ENCODE measurements around the gene CLCN6.
A peak's percentile ranks its signal among the peaks of the same experiment; 100 is the strongest.

DNA sequence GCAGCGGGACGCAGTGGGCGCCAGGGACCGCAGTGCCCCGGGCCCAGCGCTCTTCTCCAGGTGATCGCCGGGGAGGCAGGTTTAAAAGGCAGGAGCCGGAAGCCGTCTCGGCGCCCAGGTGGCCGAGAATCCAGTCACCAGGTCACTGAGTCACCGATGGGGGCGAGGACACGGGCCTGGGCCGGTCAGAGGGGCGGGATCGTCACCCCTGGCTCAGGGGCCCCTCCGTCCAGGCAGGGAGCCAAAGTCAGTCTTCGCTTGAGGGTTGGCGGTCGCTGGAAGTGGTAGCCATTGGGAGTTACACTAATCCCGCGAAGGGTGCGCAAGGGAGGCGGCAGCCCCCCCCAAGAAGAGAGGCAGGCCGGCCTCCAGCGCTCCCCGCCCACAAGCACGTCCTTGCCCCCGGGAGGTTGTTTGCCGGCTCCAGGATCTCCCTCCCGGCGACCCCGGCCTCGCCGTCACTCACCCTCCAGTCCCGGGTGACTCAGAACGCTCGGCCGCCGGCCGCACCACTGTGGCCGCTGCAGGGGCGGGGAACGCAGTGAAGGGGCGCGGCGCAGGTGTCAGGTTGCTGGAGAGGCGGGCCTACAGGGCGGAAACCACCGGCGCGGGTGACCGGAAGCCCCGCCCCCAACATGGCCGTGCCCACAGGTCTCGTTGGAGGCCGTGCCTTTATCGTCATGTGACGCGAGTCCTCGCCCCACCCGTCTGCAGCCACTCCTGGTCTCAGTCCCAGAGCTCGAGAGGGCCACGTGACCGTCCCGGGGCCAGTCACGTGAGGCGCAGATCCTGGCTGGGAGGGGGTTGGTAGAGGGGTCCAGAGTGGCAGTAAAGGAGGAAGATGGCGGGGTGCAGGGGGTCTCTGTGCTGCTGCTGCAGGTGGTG lies at the start of gene CLCN6, which contains the start of gene MTHFR:
- TF ChIP-seq MEIS1 (CRISPR knock-in tag; IDR thresholded peaks at IDR 0.05; ENCODE audit: borderline replicate concordance) (no peak), ZNF707 (tag by site-specific recombination; IDR thresholded peaks at IDR 0.05) (no peak), SETDB1 (IDR thresholded peaks at IDR 0.05; ENCODE audit: insufficient read length, low read length) (no peak), ZNF629 (tag by site-specific recombination; IDR thresholded peaks at IDR 0.05) (peak; percentile 94)
- TF ChIP-seq, protein P1, sequence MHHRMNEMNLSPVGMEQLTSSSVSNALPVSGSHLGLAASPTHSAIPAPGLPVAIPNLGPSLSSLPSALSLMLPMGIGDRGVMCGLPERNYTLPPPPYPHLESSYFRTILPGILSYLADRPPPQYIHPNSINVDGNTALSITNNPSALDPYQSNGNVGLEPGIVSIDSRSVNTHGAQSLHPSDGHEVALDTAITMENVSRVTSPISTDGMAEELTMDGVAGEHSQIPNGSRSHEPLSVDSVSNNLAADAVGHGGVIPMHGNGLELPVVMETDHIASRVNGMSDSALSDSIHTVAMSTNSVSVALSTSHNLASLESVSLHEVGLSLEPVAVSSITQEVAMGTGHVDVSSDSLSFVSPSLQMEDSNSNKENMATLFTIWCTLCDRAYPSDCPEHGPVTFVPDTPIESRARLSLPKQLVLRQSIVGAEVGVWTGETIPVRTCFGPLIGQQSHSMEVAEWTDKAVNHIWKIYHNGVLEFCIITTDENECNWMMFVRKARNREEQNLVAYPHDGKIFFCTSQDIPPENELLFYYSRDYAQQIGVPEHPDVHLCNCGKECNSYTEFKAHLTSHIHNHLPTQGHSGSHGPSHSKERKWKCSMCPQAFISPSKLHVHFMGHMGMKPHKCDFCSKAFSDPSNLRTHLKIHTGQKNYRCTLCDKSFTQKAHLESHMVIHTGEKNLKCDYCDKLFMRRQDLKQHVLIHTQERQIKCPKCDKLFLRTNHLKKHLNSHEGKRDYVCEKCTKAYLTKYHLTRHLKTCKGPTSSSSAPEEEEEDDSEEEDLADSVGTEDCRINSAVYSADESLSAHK (tag by site-specific recombination; IDR thresholded peaks at IDR 0.05) = peak; percentile 38; the same call in 1 of the 2 replicates
- TF ChIP-seq, protein P2, sequence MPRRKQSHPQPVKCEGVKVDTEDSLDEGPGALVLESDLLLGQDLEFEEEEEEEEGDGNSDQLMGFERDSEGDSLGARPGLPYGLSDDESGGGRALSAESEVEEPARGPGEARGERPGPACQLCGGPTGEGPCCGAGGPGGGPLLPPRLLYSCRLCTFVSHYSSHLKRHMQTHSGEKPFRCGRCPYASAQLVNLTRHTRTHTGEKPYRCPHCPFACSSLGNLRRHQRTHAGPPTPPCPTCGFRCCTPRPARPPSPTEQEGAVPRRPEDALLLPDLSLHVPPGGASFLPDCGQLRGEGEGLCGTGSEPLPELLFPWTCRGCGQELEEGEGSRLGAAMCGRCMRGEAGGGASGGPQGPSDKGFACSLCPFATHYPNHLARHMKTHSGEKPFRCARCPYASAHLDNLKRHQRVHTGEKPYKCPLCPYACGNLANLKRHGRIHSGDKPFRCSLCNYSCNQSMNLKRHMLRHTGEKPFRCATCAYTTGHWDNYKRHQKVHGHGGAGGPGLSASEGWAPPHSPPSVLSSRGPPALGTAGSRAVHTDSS (tag by site-specific recombination; IDR thresholded peaks at IDR 0.05) = no peak
- TF ChIP-seq, protein P3, sequence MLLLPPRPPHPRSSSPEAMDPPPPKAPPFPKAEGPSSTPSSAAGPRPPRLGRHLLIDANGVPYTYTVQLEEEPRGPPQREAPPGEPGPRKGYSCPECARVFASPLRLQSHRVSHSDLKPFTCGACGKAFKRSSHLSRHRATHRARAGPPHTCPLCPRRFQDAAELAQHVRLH (tag by site-specific recombination; IDR thresholded peaks at IDR 0.05) = peak; percentile 89
- TF ChIP-seq, protein P4, sequence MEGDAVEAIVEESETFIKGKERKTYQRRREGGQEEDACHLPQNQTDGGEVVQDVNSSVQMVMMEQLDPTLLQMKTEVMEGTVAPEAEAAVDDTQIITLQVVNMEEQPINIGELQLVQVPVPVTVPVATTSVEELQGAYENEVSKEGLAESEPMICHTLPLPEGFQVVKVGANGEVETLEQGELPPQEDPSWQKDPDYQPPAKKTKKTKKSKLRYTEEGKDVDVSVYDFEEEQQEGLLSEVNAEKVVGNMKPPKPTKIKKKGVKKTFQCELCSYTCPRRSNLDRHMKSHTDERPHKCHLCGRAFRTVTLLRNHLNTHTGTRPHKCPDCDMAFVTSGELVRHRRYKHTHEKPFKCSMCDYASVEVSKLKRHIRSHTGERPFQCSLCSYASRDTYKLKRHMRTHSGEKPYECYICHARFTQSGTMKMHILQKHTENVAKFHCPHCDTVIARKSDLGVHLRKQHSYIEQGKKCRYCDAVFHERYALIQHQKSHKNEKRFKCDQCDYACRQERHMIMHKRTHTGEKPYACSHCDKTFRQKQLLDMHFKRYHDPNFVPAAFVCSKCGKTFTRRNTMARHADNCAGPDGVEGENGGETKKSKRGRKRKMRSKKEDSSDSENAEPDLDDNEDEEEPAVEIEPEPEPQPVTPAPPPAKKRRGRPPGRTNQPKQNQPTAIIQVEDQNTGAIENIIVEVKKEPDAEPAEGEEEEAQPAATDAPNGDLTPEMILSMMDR (tag by site-specific recombination; IDR thresholded peaks at IDR 0.05) = 0 out of 2 replicates have a peak, but pooled peaks have one; percentile 27

Measured in HEK293 (cell line).